Activated T-cell treated with anti-CD3 and anti-CD28 coated beads, Interleukin-2, amount 50 U/mL, for 72 hours (primary cell): ENCODE results near the gene PEX7. TPM values are rescaled to one million over a fixed set of nuclear protein-coding genes. Genes with fewer than 3 reads are reported as not detected.
"Not testable (repeated sequence)": the region's sequence is repeated elsewhere in the genome, so short reads cannot be mapped to it uniquely, and the experiment has no call there.

Experiments used
- ATAC-seq, 2 donors: fragments of 150-1000 bp; cut with Tn5 transposase; replicated peaks in 1 of 2; 2 replicates each; pipeline ENCODE4 v1.10.0; 2021; ENCODE audit warnings: moderate library complexity in 2 of 2, mild to moderate bottlenecking in 1 of 2
- DNase-seq, 2 donors: peaks; one replicate each; pipeline ENCODE4 v3.0.0; 2021 to 2022; ENCODE audit warnings: mixed read lengths in 1 of 2
- H3K27ac Mint-ChIP-seq: one replicate; pipeline ENCODE4 v1.8.0; 2022; ENCODE audit warnings: mild to moderate bottlenecking, moderate library complexity, mixed read lengths
- H3K27me3 Mint-ChIP-seq: one replicate; pipeline ENCODE4 v1.8.0; 2022; ENCODE audit warnings: low read depth, mixed read lengths
- H3K36me3 Mint-ChIP-seq, 2 donors: one replicate each; pipeline ENCODE4 v1.8.0; 2022; ENCODE audit warnings: mixed read lengths in 2 of 2, mild to moderate bottlenecking in 1 of 2; ENCODE audit not compliant: insufficient read depth in 2 of 2
- H3K4me1 Mint-ChIP-seq: one replicate; pipeline ENCODE4 v1.8.0; 2022; ENCODE audit warnings: low read depth, mixed read lengths
- H3K4me3 Mint-ChIP-seq, 2 donors: one replicate each; pipeline ENCODE4 v1.8.0; 2022; ENCODE audit warnings: mild to moderate bottlenecking in 2 of 2, mixed read lengths in 2 of 2, moderate library complexity in 2 of 2
- H3K9me3 Mint-ChIP-seq, 2 donors: one replicate each; pipeline ENCODE4 v1.8.0; 2022; ENCODE audit warnings: mixed read lengths in 2 of 2
- total RNA-seq, 2 donors: library from RNA; stranded (reverse); gene quantifications; one replicate each; pipeline ENCODE4 v1.2.3, GENCODE V29; 2022

PEX7 gene
- total RNA-seq, 2 donors from 2014 or later, result 3.8 to 4.9 TPM

DNA sequence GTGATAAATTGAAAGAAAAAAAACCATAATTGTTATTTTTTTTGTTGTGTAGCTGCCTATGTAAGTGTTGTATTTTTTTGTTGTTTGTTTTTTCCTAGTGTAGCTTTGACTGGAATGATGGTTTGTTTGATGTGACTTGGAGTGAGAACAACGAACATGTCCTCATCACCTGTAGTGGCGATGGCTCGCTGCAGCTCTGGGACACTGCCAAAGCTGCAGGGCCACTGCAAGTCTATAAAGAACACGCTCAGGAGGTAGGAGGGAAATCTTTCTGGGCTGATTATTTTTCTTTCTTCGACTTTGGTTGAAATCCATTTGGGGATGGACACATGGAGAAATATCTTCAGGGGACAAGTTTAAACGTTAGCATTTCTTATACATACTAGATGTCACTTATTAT is 3.8 kb downstream of the PEX7 start:
- Mint-ChIP-seq H3K27me3 (no peaks in the 10 kb centered on the region), H3K36me3 (peaks cover 7 to 20% of the 10 kb centered on the region in 2 donors), H3K4me3 (no peak overlapping the region), H3K27ac (no peak overlapping the region), H3K4me1 (peaks cover 33% of the 10 kb centered on the region), H3K9me3 (peaks cover 2 to 3% of the 10 kb centered on the region in 2 donors)
- no peak for ATAC-seq
- no peak for DNase-seq

- peaks cover 15 to 29% of the 10 kb centered on the region in 2 donors for H3K36me3 Mint-ChIP-seq
- H3K27ac Mint-ChIP-seq, result no peak overlapping the region
Observed at GRCh38 chr6:136831873-136832562, 9.6 kb downstream of the PEX7 start.

GRCh38 chr6:136840276-136841001 is 18.0 kb downstream of the PEX7 start:
- Mint-ChIP-seq H3K36me3 (no peaks in the 10 kb centered on the region), H3K9me3 (no peaks in the 10 kb centered on the region), H3K4me3 (no peak overlapping the region), H3K27me3 (no peaks in the 10 kb centered on the region), H3K4me1 (no peaks in the 10 kb centered on the region), H3K27ac (no peak overlapping the region)
- ATAC-seq, result no peak
- no peak for DNase-seq

More at GRCh38 chr6:136831873-136832562, 9.6 kb downstream of the PEX7 start:
- H3K4me3 Mint-ChIP-seq, result no peak overlapping the region
- DNase-seq (no peak), ATAC-seq (no peak)
- no peaks in the 10 kb centered on the region for H3K27me3 Mint-ChIP-seq
- H3K9me3 Mint-ChIP-seq, result peaks cover 4 to 6% of the 10 kb centered on the region in 2 donors
- H3K4me1 Mint-ChIP-seq, result no peaks in the 10 kb centered on the region

GRCh38 chr6:136843210-136843609 is 20.8 kb downstream of the PEX7 start:
- Mint-ChIP-seq H3K36me3 (peaks cover 1 to 10% of the 10 kb centered on the region in 2 donors), H3K27me3 (no peaks in the 10 kb centered on the region), H3K4me1 (no peaks in the 10 kb centered on the region), H3K27ac (no peak overlapping the region), H3K4me3 (no peak overlapping the region), H3K9me3 (no peaks in the 10 kb centered on the region)
- DNase-seq (no peak), ATAC-seq (no peak)

DNA sequence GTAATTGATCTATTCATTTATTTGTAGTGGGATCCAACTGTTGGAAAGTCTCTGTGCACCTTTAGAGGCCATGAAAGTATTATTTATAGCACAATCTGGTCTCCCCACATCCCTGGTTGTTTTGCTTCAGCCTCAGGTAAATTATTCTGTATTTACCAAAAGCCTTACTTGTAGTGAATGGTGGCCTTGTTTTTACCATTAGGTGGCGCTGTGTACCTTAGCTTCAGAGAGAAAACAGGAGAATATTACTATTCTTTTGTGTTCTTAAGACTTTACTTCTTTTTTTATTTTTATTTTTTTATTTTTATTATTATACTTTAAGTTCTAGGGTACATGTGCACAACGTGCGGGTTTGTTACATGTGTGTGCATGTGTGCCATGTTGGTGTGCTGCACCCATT is 23.7 kb downstream of the PEX7 start:
- Mint-ChIP-seq H3K9me3 (peaks cover 2% of the 10 kb centered on the region in 2 donors), H3K4me1 (no peaks in the 10 kb centered on the region), H3K36me3 (peaks cover 13 to 29% of the 10 kb centered on the region in 2 donors), H3K4me3 (no peak overlapping the region), H3K27me3 (no peaks in the 10 kb centered on the region), H3K27ac (no peak overlapping the region)
- no peak for ATAC-seq
- DNase-seq, result peak; percentile 45

DNA sequence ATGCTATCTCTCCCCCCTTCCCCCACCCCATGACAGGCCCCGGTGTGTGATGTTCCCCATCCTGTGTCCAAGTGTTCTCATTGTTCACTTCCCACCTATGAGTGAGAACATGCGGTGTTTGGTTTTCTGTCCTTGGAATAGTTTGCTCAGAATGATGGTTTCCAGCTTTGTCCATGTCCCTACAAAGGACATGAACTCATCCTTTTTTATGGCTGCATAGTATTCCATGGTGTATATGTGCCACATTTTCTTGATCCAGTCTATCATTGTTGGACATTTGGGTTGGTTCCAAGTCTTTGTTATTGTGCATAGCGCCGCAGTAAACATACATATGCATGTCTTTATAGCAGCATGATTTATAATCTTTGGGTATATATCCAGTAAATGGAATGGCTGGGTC is 24.1 kb downstream of the PEX7 start:
- not testable (repeated sequence) for H3K27ac Mint-ChIP-seq, H3K9me3 Mint-ChIP-seq, H3K4me1 Mint-ChIP-seq, ATAC-seq, H3K27me3 Mint-ChIP-seq, H3K4me3 Mint-ChIP-seq, DNase-seq
- peaks cover 13 to 29% of the 10 kb centered on the region in 2 donors for H3K36me3 Mint-ChIP-seq

GRCh38 chr6:136849979-136850563 is 27.7 kb downstream of the PEX7 start:
- peaks cover 13 to 33% of the 10 kb centered on the region in 2 donors for H3K36me3 Mint-ChIP-seq
- H3K27ac Mint-ChIP-seq, H3K9me3 Mint-ChIP-seq, DNase-seq, H3K27me3 Mint-ChIP-seq, H3K4me1 Mint-ChIP-seq, ATAC-seq, H3K4me3 Mint-ChIP-seq: not testable (repeated sequence)

- Mint-ChIP-seq H3K27me3 (no peaks in the 10 kb centered on the region), H3K9me3 (no peaks in the 10 kb centered on the region), H3K4me3 (no peak overlapping the region), H3K36me3 (no peaks in the 10 kb centered on the region), H3K4me1 (peaks cover 5% of the 10 kb centered on the region), H3K27ac (no peak overlapping the region)
- DNase-seq, result no peak
- no peak for ATAC-seq
Observed at GRCh38 chr6:136859430-136859829, 37.0 kb downstream of the PEX7 start.

DNA sequence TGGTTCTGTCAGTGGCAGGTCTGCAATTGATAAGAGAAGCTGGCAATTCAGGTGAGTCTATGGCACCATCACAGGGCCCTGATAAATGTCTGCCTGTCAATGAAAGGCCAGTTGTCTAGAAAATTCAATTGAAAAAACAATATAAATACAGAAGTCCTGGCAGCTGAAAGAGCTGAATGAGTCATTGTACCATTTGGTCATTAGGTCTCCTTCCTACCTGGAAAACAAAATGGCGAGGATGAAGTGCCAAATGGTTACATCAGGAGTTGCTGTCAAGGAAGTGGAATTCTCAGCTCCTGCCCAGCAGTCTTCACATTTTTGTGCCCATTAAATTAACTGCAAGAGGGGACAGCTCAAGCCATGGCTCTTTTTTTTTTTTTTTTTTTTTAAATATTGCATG is 37.7 kb downstream of the PEX7 start:
- no peaks in the 10 kb centered on the region for H3K36me3 Mint-ChIP-seq
- H3K4me1 Mint-ChIP-seq, result peaks cover 5% of the 10 kb centered on the region
- no peak overlapping the region for H3K27ac Mint-ChIP-seq
- ATAC-seq (no peak), DNase-seq (no peak)
- no peaks in the 10 kb centered on the region for H3K27me3 Mint-ChIP-seq
- no peaks in the 10 kb centered on the region for H3K9me3 Mint-ChIP-seq
- no peak overlapping the region for H3K4me3 Mint-ChIP-seq

GRCh38 chr6:136862662-136863061 is 40.3 kb downstream of the PEX7 start:
- Mint-ChIP-seq H3K4me3 (no peak overlapping the region), H3K4me1 (no peaks in the 10 kb centered on the region), H3K27ac (no peak overlapping the region), H3K27me3 (no peaks in the 10 kb centered on the region), H3K36me3 (no peaks in the 10 kb centered on the region), H3K9me3 (no peaks in the 10 kb centered on the region)
- DNase-seq (no peak), ATAC-seq (no peak)

DNA sequence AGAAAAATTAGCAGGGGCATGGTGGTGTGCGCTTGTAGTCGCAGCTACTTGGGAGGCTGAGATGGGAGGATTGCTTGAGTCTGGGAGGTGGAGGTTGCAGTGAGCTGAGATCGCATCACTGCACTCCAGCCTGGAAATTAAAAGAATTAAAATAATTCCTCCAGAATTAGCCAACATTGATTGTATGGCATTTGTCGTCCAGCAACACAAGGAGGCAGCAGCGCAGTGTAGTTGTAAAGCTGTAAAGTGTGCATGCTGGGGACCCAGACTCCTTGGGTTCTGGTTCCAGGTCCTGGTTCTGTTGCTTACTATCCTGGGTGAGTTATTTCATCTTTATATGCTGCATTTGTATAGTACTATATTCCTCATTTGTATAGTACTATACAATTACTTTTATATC is 41.4 kb downstream of the PEX7 start:
- Mint-ChIP-seq H3K27me3 (no peaks in the 10 kb centered on the region), H3K9me3 (no peaks in the 10 kb centered on the region), H3K36me3 (no peaks in the 10 kb centered on the region), H3K27ac (no peak overlapping the region), H3K4me3 (no peak overlapping the region), H3K4me1 (no peaks in the 10 kb centered on the region)
- no peak for DNase-seq
- no peak for ATAC-seq

- Mint-ChIP-seq H3K36me3 (peaks cover 0 to 1% of the 10 kb centered on the region in 2 donors), H3K4me3 (no peak overlapping the region), H3K9me3 (no peaks in the 10 kb centered on the region), H3K4me1 (no peaks in the 10 kb centered on the region), H3K27me3 (no peaks in the 10 kb centered on the region), H3K27ac (no peak overlapping the region)
- ATAC-seq, result no peak
- no peak for DNase-seq
Observed at GRCh38 chr6:136864676-136865075, 42.3 kb downstream of the PEX7 start.

- peak overlapping the region; percentile 87 for H3K27ac Mint-ChIP-seq
- ATAC-seq (no peak), DNase-seq (no peak)
- peaks cover 0 to 1% of the 10 kb centered on the region in 2 donors for H3K36me3 Mint-ChIP-seq
- no peaks in the 10 kb centered on the region for H3K9me3 Mint-ChIP-seq
- H3K27me3 Mint-ChIP-seq, result no peaks in the 10 kb centered on the region
- H3K4me1 Mint-ChIP-seq, result no peaks in the 10 kb centered on the region
- H3K4me3 Mint-ChIP-seq, result no peak overlapping the region
Observed at GRCh38 chr6:136866872-136867416, 44.6 kb downstream of the PEX7 start.
